Activated naive CD8-positive, alpha-beta T cell treated with anti-CD3 and anti-CD28 coated beads for 36 hours (primary cell): ENCODE data around the gene SCNN1B. TPM values are rescaled to one million over a fixed set of nuclear protein-coding genes. Genes with fewer than 3 reads are reported as not detected.

Experiments
- total RNA-seq, 2 experiments: library from RNA; stranded (reverse); gene quantifications; one replicate each; pipeline ENCODE4 v1.2.3, GENCODE V29; 2021

SCNN1B gene
- total RNA-seq, 2 experiments from 2014 or later, result not detected

Other genes with a start within 250 kb of the SCNN1B start
- 1 to 10 TPM; 5.2 to 6.3 TPM for gene USP31, start 152.8 kb upstream of the SCNN1B start, total RNA-seq
- gene SCNN1G, start 119.6 kb upstream of the SCNN1B start, total RNA-seq, result not detected
- 10 to 100 TPM; 14.0 to 14.1 TPM for gene COG7, start 150.9 kb downstream of the SCNN1B start, total RNA-seq
- 10 to 100 TPM; 70.9 to 80.9 TPM for gene GGA2, start 208.2 kb downstream of the SCNN1B start, total RNA-seq